A549 (cell line): ENCODE data around the gene PLPP6.

ENCODE experiments used
- BHLHE40 ChIP-seq: IDR thresholded peaks from 2 replicates; pipeline ENCODE4 v1.6.1; 2012; ENCODE audit warnings: low read depth, low read length, inconsistent platforms
- CTCF ChIP-seq: fragments of >200 bp; sonication (Bioruptor Twin); formaldehyde crosslinking; IDR thresholded peaks from 3 replicates; pipeline ENCODE4 v1.5.1; 2016
- EP300 ChIP-seq, 2 experiments: fragments of >200 bp; sonication (Bioruptor Twin); formaldehyde crosslinking; IDR thresholded peaks; 2 replicates in 1 of 2; 3 replicates in 1 of 2; pipeline ENCODE4 v1.6.1; 2016 to 2017
- HEYL ChIP-seq: fragments of 250-450 bp; sonication (Bioruptor Pico); IDR thresholded peaks from 2 replicates; pipeline ENCODE4 v1.8.0; 2021; ENCODE audit warnings: mild to moderate bottlenecking, moderate library complexity
- HMGXB4 ChIP-seq: fragments of 250-450 bp; sonication (Bioruptor Pico); IDR thresholded peaks from 2 replicates; pipeline ENCODE4 v1.5.0; 2021; ENCODE audit warnings: mild to moderate bottlenecking, moderate library complexity, borderline replicate concordance
- NR3C1 ChIP-seq: fragments of >200 bp; sonication (Bioruptor Twin); formaldehyde crosslinking; IDR thresholded peaks from 3 replicates; pipeline ENCODE4 v1.6.1; 2017
- POLR2A ChIP-seq: IDR thresholded peaks from 2 replicates; pipeline ENCODE4 v1.6.1; 2012; ENCODE audit warnings: mild to moderate bottlenecking, low read length
- RAD21 ChIP-seq, 2 experiments: fragments of >200 bp in 1 of 2; sonication (Bioruptor Twin) in 1 of 2; formaldehyde crosslinking in 1 of 2; IDR thresholded peaks in 1 of 2; conservative IDR thresholded peaks in 1 of 2; 2 replicates in 1 of 2; 3 replicates in 1 of 2; pipeline ENCODE4 v1.6.1; 2012 to 2018; ENCODE audit warnings: inconsistent platforms in 1 of 2
- RCOR1 ChIP-seq: fragments of 150-350 bp; IDR thresholded peaks from 2 replicates; pipeline ENCODE4 v1.6.1; 2014; ENCODE audit warnings: antibody characterized with exemption, low read length, low read depth
- ZFP36 ChIP-seq: fragments of 450-650 bp; IDR thresholded peaks from 2 replicates; pipeline ENCODE4 v1.6.1; 2014; ENCODE audit warnings: borderline replicate concordance; ENCODE audit not compliant: partially characterized antibody

GRCh38 chr9:4666042-4666699 is 4.1 kb downstream of the PLPP6 start, which contains the start of gene SPATA6L:
- TF ChIP-seq BHLHE40 = no peak
- TF ChIP-seq EP300 (IDR thresholded peaks at IDR 0.05) = no peak
- TF ChIP-seq POLR2A = peak; percentile 72
- TF ChIP-seq HEYL = no peak
- TF ChIP-seq CTCF = peak; percentile 15; the same call in 1 of the 3 replicates
- no peak for TF ChIP-seq HMGXB4
- TF ChIP-seq RAD21 (conservative IDR thresholded peaks at IDR 0.05 in 1 of 2, IDR thresholded peaks at IDR 0.05 in 1 of 2) = 0 out of 5 replicates have a peak, but pooled peaks of 1 of the 2 experiments have one; percentile 16
- TF ChIP-seq NR3C1 = no peak
- no peak for TF ChIP-seq RCOR1
- no peak for TF ChIP-seq ZFP36
